Gastrocnemius medialis (tissue), 4 donors: ENCODE data around the gene LACRT.

Source experiments
- POLR2A ChIP-seq, 2 donors: fragments of 450-650 bp; IDR thresholded peaks; one replicate each; pipeline ENCODE4 v1.6.1; 2017; ENCODE audit warnings: antibody characterized with exemption in 2 of 2, mild to moderate bottlenecking in 2 of 2, moderate library complexity in 2 of 2
- TF ChIP-seq, protein P1 (sequence below), 5 experiments: fragments of 450-650 bp in 3 of 5; fragments of 200-600 bp in 2 of 5; sonication (generic) in 2 of 5; IDR thresholded peaks in 4 of 5; conservative IDR thresholded peaks in 1 of 5; 1 replicate in 4 of 5; 2 replicates in 1 of 5; pipeline ENCODE4 v1.5.1; 2016 to 2019; ENCODE audit warnings: antibody characterized with exemption in 5 of 5, mild to moderate bottlenecking in 3 of 5, moderate library complexity in 3 of 5

DNA sequence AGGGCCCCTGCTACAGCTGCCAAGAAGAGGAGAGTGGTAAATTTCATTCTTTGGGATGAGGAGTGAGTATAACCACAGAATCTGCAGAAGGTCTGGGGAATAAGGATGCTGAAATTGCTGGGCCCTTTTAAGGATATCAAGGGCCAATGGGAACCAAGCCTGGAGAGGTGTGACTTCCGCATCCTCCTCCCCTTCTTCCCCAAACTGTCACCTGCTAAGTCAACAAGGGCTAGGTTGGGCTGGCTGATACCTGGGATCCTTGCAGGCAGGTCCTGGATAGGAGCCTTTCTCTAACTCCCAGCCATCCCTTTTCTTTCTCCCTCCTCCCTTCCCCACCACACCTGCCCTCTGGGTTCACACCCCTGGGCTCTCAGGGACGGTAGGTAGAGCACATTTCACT lies at the start of gene LACRT:
- TF ChIP-seq, protein P1, sequence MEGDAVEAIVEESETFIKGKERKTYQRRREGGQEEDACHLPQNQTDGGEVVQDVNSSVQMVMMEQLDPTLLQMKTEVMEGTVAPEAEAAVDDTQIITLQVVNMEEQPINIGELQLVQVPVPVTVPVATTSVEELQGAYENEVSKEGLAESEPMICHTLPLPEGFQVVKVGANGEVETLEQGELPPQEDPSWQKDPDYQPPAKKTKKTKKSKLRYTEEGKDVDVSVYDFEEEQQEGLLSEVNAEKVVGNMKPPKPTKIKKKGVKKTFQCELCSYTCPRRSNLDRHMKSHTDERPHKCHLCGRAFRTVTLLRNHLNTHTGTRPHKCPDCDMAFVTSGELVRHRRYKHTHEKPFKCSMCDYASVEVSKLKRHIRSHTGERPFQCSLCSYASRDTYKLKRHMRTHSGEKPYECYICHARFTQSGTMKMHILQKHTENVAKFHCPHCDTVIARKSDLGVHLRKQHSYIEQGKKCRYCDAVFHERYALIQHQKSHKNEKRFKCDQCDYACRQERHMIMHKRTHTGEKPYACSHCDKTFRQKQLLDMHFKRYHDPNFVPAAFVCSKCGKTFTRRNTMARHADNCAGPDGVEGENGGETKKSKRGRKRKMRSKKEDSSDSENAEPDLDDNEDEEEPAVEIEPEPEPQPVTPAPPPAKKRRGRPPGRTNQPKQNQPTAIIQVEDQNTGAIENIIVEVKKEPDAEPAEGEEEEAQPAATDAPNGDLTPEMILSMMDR (IDR thresholded peaks at IDR 0.05 in 4 of 5, conservative IDR thresholded peaks at IDR 0.05 in 1 of 5) = no peak
- no peak for TF ChIP-seq POLR2A (IDR thresholded peaks at IDR 0.05)
